OCI-M2 (cell line): ENCODE measurements around the gene ZBTB47.

Experiments
- DNase-seq: peaks from one replicate; lab custom pipeline; 2025; ENCODE audit not compliant: unreplicated experiment; lab: John Stamatoyannopoulos, UW

The ZBTB47 gene

DNA sequence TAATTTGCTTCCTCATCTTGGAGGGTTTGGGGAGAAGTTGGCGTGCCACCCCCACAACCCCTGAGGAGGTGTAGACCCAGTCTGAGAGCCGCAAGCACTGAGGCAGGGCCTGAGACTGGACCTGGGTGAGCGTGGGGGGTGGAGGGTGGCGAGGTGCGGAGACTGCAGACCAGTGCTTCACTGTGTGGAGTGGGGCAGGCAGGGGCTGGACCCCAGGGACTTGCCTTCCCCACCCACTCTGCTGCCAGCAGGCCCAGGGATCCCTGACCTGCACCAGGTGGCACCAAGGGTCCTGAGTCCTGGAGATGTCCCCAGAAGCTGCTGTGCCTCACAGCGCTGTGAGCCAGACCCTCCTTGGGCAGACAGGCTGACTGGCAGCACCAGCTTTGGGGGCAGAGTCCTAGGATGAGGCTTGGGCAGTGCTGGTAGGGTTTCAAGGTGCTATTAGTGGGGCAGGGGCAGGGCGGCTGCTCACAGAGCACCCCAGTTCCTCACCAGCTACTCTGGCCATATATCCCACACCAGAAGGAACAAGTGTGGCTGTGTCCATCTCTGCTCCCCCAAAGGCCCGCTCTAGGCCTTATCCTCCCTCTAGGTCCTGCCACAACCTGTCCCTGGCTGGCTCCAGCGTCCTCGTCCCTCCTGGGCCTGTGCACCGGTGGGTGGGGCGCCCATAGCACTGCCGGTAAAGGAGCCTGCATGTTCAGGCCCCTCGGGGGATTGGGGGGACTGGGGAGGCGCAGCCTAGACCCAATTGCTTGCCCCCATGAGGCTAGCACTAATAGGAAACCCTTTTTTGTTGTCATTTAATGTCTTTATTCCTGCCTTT lies 11.8 kb downstream of the ZBTB47 start:
- DNase-seq: no peak

GRCh38 chr3:42666022-42666421 lies 12.5 kb downstream of the ZBTB47 start:
- DNase-seq: no peak

DNA sequence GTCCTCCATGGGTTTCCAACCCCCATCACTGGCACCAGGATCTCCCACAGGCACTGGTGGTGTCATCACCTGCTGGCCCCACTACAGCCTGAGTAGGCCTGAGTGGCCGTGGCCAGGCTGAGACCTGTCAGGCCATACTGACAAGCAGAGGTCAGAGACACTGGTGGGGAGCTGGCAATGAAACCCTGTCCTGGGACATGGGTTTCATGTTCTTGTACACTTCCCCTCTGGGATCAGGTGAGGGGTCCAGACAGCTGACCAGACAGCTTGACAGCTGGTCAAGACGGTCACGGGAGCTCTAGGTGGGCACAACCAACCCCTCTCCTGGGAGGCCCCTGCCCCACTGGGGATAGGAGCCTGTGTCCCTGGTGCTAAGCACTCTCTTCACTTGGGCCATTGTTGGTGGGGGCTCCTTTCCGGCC lies 13.1 kb downstream of the ZBTB47 start:
- DNase-seq: no peak

- no peak for DNase-seq
Measured at GRCh38 chr3:42667096-42667522, 13.6 kb downstream of the ZBTB47 start.

DNA sequence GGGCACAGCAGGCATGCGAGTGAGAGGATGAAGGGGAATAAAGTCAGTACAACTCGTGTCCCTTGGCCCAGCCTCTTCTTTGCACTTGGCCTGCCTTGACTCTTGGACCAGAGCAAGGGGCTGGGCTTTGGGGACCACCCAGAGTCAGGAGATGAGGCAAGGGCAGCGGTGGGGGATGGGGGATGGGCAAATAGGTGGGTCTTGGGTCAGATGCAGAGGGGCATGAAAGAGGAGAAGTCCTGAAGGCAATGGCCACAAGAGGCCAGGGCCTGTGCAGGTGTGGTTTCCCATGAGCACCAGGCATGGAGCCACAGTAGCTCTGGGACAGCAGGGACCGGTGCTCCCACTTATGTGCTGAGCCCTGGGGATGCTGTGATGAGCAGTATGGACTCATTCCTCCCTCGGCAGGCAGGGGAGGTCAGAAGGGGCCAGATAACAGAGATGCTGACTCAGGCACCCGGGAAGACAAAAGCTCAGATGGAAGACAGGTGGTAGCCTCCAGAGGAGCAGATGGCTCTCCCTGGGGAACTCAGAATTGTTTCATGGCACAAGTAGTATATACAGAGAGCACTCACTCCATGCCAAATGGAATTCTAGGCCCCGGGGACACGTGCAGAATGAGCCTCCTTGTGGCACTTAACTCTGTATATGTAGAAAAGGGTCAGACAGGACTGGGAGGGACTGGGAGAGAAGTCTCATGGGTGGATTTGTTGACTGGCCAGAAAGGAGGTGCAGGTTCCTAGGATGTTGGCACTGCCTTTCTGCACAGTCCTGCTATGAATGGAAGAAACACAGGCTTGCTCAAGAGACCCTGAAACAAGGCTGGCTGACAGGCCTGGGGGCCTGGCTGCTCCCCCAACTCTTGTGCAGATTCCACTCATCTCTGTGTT lies 14.3 kb downstream of the ZBTB47 start:
- DNase-seq: no peak

- DNase-seq: no peak
Measured at GRCh38 chr3:42668413-42668760, 14.9 kb downstream of the ZBTB47 start.

GRCh38 chr3:42668793-42669217 lies 15.3 kb downstream of the ZBTB47 start:
- DNase-seq: no peak

DNA sequence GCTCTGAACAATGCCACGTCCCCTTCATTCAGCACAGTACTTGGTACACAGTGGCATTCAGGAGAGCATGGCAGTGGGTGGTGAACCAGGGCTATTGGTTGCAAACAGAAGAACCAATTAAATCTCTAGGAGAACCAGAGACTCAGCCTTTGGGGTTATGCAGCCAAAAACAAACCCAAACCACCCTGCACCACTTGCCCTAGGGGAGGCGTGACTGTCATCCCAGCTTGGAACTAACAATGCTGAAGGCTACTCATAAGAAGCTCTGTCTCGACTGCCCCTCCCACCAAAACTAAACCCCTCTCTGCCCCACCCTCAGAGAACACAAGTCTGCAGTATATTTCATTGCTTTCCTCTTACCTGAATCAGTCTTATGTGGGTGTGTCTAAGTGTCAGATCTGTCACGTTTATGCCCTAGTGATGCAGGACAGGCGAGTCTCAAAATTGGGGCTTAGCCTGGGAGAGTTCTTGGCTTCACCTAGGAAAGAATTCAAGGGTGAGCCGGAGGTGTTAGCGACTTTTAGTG lies 16.6 kb downstream of the ZBTB47 start:
- no peak for DNase-seq

DNA sequence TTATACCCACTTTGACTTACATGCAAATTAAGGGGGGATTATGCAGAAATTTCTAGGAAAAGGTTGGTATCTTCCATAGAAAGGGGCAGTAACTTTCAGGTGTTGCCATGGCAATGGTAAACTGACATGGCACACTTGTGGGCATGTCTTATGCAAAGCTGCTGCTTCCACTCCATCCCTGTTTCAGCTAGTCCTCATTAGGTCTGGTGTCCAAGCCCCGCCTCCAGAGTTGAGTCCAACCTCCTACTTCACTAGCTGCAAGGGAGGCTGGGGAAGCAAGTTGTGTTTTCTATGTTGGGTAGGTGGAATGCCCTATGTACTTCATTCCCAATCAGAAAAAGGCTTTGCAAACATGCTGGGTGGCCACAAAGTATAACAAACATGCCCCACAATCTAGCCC lies 17.2 kb downstream of the ZBTB47 start:
- no peak for DNase-seq

DNA sequence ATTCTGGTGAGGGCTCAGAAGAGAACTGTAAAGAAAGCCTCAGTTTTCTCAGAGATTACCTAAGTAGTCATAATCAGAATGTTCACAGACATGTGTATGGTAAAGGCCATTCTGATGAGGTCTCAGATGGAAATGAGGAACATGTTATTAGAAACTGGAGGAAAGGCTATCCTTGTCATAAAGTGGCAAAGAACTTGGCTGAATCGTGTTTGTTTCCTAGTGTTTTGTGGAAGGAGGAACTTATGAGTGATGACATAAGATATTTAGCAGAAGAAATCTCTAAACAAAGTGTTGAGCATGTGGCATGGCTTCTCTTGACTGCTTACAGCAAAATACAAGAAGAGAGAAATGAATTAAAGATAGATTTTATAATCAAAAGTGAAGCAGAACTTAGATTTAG lies 19.0 kb downstream of the ZBTB47 start:
- DNase-seq: no peak

DNA sequence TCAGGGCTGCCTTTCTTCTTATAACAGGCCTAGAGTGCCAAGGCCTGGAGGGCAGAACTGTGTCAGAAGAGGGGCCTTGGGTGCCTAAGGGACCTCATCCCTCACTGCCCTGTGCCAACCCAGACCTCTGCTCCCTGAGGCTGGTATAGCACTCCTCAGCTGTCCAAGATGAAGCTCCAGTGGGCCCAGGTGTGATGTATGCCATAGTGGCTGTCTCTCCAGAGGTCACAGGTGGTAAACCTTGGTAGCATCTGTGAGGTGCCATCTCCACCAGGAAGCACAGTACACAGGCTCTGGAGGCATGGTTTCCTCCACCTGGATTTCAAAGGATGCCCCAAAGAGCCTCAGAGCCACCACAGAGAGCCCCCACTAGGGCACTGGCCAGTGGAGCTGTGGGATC lies 19.6 kb downstream of the ZBTB47 start:
- DNase-seq: no peak

DNA sequence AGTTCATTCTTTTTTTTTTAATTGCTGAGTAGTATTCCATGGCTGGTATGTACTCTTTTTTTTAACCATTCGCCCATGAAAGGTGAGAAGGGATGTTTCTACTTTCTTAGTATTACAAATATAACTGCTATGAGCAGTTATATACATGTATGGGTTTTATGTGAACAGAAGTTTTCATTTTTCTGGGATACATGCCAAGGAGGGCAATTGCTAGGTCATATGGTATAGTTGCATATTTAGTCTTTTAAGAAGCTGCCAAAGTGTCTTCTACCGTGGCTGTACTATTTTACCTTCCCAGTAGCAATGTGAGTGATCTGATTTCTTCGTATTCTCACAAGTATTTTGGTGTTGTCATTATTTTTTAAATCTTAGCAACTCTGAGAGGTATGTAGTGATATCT lies 20.6 kb downstream of the ZBTB47 start:
- DNase-seq: no peak

DNA sequence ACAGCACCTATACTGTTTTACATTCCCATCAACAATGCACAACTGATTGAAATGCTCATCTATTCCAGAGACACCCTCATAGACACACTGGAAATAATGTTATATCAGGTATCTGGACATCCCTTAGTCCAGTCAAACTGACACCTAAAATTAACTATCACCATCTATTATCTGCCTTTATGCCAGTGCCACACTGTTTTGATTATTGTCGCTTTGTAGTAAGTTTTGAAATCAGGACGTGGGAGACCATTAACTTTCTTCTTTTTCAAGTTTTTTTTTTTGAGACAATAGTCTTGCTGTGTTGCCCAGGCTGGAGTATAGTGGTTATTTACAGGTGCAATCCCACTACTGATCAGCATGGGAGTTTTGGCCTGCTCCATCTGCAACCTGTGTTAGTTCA lies 22.4 kb downstream of the ZBTB47 start:
- no peak for DNase-seq

DNA sequence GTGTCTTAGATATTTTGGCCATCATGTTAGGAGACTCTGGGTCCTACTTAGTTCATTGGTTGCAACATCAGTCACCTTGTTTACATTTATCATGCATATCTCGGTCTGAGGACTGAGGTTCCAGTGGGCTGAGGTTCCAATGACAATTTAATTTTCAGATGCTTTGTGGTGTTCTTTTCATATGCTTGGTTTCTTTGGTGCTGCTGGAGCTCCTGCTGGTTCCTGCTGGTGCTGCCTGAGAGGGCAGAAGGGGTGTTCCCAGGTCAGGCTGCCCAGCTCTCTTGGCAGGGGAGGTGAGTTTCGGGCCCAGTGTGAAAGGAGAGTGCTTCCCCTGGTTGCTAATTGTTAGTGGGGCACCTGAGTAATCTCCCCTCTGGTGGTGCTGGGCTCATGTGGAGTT lies 24.9 kb downstream of the ZBTB47 start:
- DNase-seq: no peak

DNA sequence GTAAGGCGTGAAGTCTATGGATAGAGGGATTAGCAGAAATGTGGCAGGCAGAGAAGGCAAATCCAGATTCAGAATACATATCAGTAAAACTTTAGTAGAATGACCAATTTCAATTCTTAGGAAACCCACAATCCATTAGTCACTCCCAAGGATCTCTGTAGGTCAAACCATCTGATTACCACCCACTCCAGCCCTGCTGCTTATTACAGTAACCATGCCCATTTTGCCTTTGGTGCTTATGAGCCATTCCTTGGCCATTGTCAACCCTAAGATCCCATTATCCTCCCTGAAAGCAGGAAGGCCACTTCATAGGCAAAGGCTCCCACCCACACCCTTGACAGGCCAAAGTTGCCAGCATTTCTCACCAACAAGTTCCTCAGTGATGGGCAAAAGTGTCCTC lies 26.8 kb downstream of the ZBTB47 start:
- no peak for DNase-seq

- DNase-seq: no peak
Measured at GRCh38 chr3:42680806-42681205, 27.3 kb downstream of the ZBTB47 start.

GRCh38 chr3:42681361-42682038 lies 28.0 kb downstream of the ZBTB47 start:
- no peak for DNase-seq

DNA sequence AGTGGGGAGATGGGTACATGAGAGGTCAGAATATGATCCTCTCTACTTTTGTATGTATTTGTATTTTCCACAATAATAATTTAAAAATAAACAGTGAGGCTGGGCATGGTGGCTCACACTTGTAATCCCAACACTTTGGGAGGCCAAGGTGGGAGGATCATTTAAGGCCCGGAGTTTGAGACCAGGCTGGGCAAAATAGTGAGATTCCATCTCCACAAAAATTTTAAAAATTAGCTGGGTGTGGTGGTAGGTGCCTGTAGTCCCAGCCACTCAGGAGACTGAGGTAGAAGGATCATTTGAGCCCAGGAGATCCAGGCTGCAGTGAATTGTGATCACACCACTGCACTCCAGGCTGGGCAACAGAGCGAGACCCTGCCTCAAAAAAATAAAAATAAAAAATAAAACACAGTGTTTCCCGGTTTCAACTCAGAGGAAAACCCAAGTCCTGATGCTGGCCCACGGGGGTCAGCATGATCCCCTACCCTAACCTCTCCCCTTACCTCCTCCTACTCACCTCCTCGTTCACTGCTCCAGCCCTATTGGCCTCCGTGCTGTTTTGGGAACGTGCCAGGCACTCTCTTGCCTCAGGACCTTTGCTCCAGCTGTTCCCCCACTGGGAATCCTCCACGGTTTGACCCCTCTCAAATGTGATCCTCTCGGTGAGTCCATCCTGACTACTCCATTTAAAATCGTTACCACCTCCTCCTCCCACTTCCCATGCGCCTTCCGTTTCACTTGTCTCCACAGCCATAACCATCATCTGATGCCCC lies 29.0 kb downstream of the ZBTB47 start:
- DNase-seq: no peak

DNA sequence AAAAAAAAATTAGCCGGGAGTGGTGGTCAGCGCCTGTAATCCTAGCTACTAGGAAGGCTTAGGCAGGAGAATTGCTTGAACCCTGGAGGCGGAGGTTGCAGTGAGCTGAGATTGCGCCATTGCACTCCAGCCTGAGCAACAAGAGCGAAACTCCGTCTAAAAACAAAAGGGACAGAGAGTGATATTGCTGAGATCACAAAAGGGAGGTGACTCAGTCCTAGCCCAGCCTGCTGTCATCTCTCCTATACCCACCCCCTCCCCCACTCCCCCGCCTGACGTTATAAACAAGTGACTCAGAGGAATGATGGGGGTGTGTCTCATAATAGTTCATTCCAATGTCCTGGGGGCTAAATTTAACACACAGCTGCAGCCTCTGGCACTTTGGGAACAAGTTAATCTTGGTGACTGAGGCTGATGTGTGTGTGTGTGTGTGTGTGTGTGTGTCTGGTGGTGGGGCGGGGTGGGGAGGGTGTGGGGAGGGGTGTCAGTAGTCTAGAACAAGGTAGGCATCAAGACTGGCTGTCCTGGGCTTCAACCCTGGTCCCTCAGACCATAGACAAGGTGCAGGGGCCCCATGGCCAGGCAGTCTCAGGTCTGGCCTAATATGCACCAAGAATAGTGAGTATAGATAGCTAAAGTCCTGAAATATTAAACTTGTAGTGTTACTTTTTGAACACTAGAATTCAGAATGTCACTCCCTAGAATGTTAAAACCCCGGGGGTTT lies 30.5 kb downstream of the ZBTB47 start:
- no peak for DNase-seq
